Colonic mucosa (tissue), 4 donors: Measurements from ENCODE around the gene IQSEC1. TPM values are rescaled to one million over a fixed set of nuclear protein-coding genes. Genes with fewer than 3 reads are reported as not detected.

ENCODE experiments used
- DNase-seq: peaks from one replicate; pipeline ENCODE4 v3.0.0-alpha.2; 2020
- H3K27ac ChIP-seq: fragments of 200-600 bp; one replicate; pipeline ENCODE4 v1.8.0; 2021
- H3K27me3 ChIP-seq: fragments of 200-600 bp; one replicate; pipeline ENCODE4 v1.8.0; 2021
- H3K36me3 ChIP-seq: fragments of 200-600 bp; one replicate; pipeline ENCODE4 v1.8.0; 2021
- H3K4me1 ChIP-seq: fragments of 200-600 bp; one replicate; pipeline ENCODE4 v1.8.0; 2021; ENCODE audit warnings: mild to moderate bottlenecking
- H3K4me3 ChIP-seq: fragments of 200-600 bp; one replicate; pipeline ENCODE4 v1.8.0; 2021
- H3K9ac ChIP-seq, 2 donors: one replicate each; pipeline ENCODE4 v1.7.0; 2013; ENCODE audit warnings: control low read depth in 2 of 2, low read depth in 2 of 2, low read length in 2 of 2
- H3K9me3 ChIP-seq: fragments of 200-600 bp; one replicate; pipeline ENCODE4 v1.8.0; 2021
- CTCF ChIP-seq: fragments of 200-600 bp; IDR thresholded peaks from one replicate; pipeline ENCODE4 v1.8.0; 2022; ENCODE audit warnings: antibody characterized with exemption, mild to moderate bottlenecking
- intact Hi-C: fragments of 100-400 bp; cut with DNase I; formaldehyde crosslinking; loops from one replicate; pipeline ENCODE4 v1.14.1; 2022
- total RNA-seq, 2 donors: library from RNA; stranded (reverse); fragmentation: NEBNext Ultra II Directional in 1 of 2; extraction: Animal tissue kit (Norgen Biotek cat#: 25700) in 1 of 2; gene quantifications; one replicate each; pipeline ENCODE4 v1.2.1, GENCODE V29; 2021
- donor health status: healthy.
- donor health status: DM: no; HTN: no; CAD: no.
- donor health status: DM: no; HTN: no; CAD: no.

Gene IQSEC1
- total RNA-seq, 2 donors from 2014 or later, result 14.8 to 19.2 TPM

- DNase-seq, result no peak
Measured at GRCh38 chr3:12953201-12953995, 119.8 kb downstream of the IQSEC1 start.

GRCh38 chr3:12952343-12953200 is 120.7 kb downstream of the IQSEC1 start:
- Histone ChIP-seq H3K9ac (no peak overlapping the region), H3K9me3 (no peaks in the 10 kb centered on the region), H3K27ac (no peak overlapping the region), H3K4me3 (no peak overlapping the region), H3K36me3 (no peaks in the 10 kb centered on the region), H3K4me1 (no peaks in the 10 kb centered on the region), H3K27me3 (no peaks in the 10 kb centered on the region)
- DNase-seq, result no peak
- TF ChIP-seq CTCF, result no peak
- intact Hi-C loops, result no loop called here

More at GRCh38 chr3:12953201-12953995, 119.8 kb downstream of the IQSEC1 start:
- no peaks in the 10 kb centered on the region for H3K4me1 ChIP-seq
- intact Hi-C loops, result no loop called here
- H3K9ac ChIP-seq, result no peak overlapping the region
- H3K36me3 ChIP-seq, result no peaks in the 10 kb centered on the region
- no peak overlapping the region for H3K4me3 ChIP-seq
- no peak for TF ChIP-seq CTCF
- no peaks in the 10 kb centered on the region for H3K27me3 ChIP-seq
- H3K9me3 ChIP-seq, result no peaks in the 10 kb centered on the region
- H3K27ac ChIP-seq, result no peak overlapping the region

GRCh38 chr3:12948891-12949711 is 124.1 kb downstream of the IQSEC1 start:
- Histone ChIP-seq H3K27ac (no peak overlapping the region), H3K36me3 (no peaks in the 10 kb centered on the region)
- no peak for DNase-seq

DNA sequence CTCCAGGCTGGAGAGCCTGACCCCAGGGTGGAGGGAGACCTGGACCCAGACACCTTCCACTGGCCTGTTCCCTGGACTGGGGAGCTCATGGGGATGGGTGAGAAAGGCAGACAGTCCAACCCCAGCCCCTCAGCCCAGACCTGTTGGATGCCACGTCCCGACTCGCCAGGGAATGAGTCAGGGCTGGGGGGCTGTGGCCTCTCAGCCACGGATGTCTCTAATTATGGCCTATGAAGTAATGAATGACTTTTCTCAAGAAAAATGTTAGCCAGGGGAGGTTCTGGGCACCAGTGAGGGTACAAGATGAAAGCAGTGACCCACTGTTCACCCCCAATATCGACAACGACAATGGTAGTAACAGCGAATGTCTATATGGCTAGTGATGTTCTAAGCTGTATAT is 124.9 kb downstream of the IQSEC1 start:
- Histone ChIP-seq H3K4me3 (no peak overlapping the region), H3K9ac (no peak overlapping the region), H3K27ac (no peak overlapping the region), H3K4me1 (no peaks in the 10 kb centered on the region), H3K9me3 (no peaks in the 10 kb centered on the region), H3K36me3 (no peaks in the 10 kb centered on the region), H3K27me3 (no peaks in the 10 kb centered on the region)
- no peak for DNase-seq
- no peak for TF ChIP-seq CTCF
- intact Hi-C loops, result no loop called here

More at GRCh38 chr3:12948891-12949711, 124.1 kb downstream of the IQSEC1 start:
- Histone ChIP-seq H3K9me3 (no peaks in the 10 kb centered on the region), H3K4me1 (no peaks in the 10 kb centered on the region), H3K4me3 (no peak overlapping the region), H3K27me3 (no peaks in the 10 kb centered on the region), H3K9ac (no peak overlapping the region)
- intact Hi-C loops, result no loop called here
- no peak for TF ChIP-seq CTCF
